ENCODE measurements around the gene DHRS1.
"Not testable (repeated sequence)": the region's sequence is repeated elsewhere in the genome, so short reads cannot be mapped to it uniquely, and the experiment has no call there.

Gene DHRS1

DNA sequence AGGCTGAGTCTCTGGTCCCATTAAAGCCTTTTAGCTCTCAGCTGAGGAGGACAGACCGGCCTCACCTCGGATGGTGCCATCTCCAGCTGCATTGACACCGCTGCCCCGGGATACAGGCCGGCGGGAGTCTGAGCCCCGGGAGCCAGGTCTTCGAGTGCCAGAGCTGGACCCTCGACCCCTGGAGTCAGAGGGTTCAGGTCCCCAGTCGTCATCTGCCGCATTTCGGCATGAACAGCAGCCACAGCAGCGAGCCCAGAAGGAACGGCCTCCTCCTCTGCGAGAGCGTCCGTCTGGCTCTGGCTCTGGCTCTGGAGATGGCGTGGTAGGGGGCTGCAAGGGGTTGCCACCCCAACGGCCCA lies 37.6 kb downstream of the DHRS1 start:
- DNase-seq, result no peak

DNA sequence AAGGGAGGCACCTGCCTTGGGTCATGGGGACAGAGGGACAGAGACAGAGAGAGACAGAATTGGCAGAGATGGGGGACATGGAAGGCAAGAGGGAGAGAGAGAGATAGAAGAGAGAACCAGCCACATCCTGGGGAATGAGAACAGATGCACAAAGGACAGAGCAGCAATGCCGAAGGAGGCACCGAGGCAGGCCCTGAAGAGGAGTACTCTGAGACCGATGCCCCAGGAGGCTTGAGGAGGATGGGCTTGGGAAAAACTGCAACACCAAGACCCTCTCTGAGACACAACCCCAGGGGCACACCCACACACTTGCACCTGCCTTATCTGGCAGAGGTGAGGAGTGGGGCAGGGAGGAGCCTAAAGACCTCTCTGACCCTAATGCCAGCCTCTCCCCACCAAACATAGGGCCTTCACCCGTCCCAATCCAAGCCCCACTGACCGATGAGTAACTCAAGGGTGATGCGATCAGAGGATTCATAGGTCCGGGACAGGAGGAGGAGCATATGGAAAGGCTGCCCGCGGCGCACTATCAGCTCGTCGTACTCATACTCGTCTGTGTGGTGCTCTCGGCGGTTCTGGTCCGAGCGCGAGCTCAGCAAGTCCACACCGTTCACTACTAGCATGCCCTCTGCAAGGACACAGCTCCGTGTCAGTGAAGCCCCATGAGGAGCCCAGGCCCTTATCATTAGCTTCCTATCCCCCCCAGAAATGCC lies 38.2 kb downstream of the DHRS1 start:
- no peak for DNase-seq

DNA sequence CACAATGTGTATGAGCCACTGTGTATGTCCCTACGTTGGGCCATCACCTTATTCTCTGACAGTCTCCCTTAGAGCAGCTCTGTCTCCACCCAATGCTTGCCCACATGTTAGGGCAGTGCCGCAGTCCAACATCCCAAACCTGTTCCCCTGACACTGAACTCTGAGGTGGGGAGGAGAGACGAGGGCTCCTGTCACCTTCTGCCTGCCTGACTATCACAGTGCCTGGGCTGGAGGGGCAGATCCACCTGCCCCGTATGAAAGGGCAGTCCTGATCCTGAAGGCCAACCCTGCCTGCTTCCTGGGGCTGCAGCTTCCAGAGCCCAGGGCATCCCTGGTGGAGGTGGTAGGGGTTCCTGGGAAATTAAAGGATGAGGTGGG lies 38.8 kb downstream of the DHRS1 start:
- no peak for DNase-seq

DNA sequence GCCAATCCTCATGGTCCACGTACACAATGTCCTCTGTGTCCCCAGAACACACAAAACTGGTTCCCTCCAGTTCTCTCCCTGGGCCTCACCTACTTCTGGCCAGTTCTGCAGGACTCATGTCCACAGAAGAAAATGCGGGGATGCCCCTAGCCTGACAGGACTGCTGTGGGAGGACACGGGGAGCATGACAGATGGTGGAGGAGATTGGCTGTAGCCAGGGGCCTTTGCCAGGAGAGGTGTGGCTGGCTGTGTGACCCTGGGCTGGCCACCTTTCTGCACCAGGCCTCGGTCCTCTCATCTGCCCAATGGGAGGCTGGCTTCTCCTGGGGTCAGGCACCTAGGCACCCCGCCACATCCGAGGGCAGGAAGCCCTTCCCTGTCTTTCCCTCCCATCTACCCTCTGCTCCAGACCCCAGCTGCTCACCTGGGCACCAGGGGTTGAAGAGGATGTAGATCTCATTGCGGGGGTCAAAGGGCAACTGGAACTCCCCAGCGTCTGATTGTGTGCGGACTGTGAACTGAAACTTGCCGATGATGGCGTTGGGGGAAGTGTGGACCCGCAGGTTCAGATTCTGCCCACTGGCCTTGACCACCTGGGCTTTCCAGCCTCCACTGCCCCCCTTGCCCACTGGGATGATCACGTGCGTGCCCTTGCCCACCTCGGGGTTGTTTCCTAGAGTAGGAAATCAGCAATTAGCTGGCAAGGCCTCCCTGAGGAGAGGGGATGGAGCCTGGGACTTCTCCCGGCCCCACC lies 39.4 kb downstream of the DHRS1 start:
- DNase-seq, result no peak

DNA sequence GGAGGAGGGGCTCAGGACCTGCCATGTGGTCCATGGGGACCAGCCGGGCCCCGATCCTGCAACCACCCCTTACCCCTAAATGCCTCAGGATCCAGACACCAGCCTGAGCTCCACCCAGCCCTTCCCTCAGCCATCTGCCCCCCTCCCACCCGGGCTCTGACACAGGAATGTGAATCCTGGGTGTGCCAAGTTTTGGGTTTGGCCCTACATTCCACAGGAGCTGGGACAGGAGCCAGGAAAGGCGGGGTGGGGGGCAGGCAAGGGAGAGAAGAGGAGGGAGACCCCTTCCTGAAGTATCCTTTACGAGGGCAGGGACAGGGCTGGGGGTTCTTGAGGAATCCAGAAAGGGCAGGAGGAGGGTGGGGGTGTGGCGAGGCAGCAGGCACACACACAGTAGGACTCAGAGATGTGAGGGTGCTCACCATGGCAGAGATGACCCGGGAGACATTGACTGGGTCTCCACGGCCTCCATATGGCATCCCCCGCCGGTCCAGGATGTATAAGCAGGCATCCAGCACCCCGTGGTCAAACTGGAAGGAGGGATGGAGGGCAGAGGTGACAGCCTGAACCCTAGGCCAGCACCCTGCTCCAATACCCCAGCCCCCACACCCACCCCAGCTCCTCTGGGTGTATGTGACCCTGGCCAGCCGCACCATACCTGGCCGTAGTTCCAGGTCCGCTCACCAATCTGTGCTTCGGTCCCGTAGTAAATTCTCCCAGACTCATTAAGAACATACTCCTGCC lies 40.1 kb downstream of the DHRS1 start:
- no peak for DNase-seq

DNA sequence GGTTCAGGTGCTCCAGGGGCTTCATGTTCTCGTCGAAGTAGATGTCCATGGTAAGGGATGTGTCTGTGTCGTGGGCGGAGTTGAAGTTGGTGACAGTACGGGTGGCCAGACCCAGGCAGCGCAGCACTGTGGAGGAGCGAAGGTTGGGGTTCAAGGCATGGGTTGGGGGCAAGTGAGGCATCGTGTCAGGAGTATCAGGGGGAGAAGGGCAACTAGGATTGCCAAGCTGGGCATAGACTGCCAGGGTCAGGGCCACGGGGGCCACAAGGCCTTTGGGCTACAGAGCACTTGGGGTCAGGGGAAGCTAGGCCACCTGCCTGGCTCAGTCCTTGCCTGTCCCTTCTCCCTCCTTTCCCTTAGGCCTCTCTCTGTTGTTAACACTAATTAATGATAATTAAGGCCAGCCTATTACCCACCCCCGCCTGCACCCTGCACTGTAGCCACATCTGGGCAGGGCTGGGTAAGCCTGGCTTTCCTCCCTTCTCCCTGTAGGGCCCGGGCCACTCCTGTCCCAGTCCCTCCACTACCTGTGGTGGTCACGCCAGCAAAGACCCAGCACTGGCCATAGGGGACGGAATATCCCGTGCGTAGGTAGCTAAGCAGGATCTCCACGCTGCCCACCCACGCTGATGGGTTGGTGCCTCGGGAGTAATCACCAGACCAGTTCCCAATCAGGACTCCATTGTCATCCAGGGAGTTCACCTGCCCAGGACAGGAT lies 40.9 kb downstream of the DHRS1 start:
- no peak for DNase-seq

DNA sequence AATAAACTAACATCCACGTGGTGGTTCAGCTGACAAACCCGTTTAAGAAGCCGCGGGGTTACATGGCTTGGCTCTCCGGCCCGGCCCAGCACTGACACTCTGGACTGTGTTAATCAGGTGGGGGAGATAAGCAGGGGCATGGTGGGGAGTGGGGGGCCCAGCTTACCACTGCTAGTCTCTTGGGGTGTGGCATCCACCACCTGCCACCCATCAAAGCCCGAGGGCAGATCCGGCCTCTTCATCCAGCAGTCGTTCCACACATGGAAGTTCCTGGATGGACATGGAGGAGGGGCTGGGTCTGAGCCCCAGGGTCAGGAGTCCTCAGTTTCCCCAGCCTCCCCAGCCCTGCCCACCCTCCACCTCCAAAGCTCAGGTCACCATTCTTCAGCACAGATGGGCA lies 41.5 kb downstream of the DHRS1 start:
- no peak for DNase-seq

DNA sequence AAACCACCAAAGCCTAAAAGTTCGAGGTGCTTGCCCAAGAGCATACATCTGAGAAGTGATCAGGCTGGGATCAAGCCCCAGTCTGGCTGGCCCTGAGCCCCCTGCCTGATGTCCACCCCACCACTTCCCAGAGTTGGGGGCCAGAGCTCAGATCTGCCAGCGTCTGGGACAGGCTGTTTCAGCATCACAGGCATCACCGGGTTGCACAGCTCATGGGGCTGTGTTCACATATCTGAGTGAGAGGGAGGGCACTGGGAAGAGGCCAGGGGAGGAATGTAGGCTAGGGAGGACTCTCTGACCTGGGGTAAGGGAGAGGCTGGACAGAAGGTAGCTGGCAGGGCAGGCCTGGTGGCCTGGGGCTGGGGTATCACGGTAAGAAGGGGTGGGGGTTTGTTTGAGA lies 42.6 kb downstream of the DHRS1 start:
- no peak for DNase-seq

DNA sequence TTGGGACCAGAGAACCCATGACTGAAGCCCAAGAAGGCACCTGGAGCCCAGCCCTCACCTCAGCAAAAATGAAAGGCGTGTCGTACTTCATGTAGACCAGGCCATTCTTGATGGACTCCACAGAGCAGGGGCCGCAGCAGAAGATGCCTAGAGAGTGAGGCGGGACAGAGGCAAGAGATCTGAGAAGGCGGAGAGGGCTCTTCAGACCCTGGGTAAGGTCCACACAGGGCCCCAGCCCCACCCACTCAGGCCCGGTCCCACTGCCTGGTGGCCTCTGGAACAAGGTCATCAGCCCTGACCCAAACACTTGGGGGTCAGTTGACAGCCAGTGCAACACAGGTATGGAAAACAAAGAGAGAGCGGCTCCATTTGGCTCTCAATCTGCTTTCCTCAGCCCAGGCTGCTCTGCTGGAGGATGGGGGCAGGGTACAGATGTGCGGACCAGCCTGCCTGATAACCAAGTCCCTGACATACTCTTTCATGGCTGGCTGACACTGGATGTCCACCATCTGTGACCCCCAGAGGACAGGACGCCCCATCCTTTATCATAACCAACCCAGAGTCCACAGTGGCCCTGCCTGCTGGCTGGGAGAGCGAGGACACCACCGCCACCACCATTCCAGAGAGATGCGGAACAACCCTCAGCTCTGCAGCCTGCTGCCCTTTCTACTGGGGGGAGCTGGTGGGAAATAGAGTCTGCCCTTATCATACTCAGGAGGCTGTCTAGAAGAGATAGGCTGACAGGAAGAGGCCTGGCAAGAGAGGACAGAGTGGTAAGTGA lies 43.5 kb downstream of the DHRS1 start:
- DNase-seq, result no peak

DNA sequence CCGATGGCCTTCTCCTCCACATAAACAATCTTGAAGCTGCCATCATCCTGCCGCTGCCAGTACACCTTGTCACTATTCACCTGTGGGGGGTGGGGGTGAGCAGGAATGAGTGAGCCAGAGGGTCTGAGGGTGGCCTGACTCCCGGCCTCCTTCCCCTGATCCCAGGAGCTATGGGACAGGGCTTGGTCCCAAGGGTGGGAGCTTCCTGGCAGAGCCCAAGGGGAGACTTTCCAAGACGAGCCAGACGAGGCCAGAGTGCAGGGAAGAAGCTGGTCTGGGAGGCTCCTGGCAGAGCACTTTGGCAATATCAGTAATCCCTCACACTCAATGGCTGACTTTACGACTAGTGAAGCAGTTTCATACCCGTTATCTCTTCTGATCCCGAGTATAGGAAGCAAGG lies 44.1 kb downstream of the DHRS1 start:
- no peak for DNase-seq

DNA sequence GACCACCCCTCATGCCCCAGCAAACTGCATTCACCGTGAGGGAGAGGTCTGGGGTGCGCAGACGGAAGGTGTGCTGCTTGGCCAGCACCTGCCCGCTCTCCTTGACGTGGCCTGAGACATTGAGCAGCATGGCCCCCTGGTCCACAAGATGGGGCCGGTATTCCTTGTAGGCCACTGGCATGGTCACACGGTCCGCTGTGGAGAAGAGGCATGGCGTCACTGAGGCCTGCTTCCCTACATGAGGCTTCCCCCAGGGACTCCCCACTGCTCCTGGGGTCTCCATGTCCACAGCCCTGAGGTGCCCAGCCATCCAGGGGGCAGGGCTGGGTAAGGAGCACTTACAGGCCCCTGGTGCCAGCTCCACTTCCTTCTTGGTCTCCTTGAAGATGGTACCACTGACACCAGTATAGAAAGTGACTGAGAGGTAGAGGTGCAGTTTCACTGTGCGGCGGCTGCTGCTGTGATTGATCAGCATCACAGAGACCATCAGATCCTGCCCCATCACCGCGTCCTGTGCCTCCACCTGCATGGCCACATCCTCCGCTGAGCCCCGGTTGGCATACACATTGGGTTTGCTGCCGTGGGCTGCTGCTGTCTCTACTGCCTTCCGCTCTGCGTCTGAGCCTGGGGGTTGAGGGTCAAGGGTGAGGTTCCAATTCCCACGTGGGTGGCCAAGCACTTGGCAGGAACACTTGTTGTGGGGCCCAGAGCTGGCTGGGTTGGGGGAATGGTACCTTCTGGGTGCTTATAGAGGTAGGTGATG lies 44.8 kb downstream of the DHRS1 start:
- DNase-seq, result no peak

DNA sequence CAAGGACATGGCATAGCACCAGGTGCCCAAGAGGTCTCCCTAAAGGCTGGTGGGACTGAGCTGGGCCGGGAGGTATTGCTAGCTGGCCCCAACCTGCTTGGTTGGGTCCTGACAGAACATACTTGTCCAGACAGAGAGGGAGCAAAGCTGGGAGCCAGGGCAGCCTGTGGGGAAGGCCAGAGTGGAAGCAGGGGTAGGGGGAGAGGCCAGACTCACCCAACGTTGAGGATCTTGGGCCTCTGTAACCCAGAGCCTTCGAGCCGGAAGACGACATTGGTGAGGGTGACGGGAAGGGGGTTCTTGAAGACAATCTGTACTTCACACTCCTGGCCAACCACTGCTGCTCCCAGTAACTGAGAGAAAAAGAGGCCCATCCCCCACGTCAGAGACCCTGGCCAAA lies 45.6 kb downstream of the DHRS1 start:
- DNase-seq, result no peak

DNA sequence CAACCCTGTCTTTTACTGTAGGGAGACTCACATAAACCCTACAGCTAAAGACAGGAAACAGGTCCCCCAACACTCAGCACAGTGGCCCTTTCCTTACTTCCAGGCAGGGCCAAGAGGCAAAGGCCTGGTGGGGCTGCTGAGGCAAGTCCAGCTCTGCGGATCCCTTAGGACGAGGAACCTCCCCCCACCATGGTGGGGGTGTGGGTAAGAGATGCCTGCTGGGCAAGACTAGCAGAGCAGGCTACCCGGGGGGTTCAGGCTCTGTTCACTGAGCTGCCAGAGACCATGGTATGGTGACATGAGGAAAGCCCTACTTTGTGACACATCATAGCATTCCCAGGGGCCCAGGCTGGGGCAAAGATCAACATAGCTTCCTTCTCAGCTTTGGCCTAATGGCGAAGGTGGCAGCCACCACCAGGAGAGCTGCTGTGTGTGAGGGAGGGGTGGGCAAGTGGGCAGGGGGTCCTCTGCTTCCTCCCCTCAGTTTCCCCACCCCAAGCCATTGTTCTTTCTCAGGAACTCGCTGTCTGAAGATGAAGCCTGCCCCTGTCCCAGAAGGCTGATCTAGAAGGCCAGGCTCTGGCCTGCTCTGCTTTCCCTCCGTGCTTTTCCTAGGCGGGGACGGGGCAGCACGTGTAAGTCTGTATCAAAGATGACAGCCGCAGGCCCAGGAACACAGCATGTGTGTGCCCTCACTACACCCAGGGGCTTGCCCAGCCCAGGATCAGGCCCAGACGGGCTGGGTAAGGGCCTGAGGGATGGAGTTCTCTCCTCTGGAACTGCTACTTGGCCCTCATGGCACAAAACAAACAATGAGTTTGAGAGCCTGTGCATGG lies 47.1 kb downstream of the DHRS1 start:
- no peak for DNase-seq

DNA sequence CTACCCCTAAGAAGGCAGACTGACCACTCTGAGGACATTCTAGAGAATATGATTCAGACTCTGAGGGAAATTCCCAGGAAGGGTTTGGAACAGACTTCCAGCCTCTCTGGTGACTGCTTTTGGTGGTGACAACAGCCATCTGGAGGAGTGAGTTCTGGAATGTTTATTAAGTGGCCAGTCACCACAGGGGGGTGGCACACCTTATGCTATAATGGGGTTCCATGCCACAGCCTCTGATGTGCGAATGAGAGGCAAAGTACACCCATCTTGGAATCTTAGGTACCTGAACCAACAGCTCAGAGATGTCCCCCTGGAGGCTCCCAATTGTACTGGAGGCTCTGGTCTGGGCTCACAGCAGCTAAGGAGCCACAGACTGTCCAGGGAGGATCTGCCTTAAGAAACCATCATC lies 47.7 kb downstream of the DHRS1 start:
- no peak for DNase-seq

DNA sequence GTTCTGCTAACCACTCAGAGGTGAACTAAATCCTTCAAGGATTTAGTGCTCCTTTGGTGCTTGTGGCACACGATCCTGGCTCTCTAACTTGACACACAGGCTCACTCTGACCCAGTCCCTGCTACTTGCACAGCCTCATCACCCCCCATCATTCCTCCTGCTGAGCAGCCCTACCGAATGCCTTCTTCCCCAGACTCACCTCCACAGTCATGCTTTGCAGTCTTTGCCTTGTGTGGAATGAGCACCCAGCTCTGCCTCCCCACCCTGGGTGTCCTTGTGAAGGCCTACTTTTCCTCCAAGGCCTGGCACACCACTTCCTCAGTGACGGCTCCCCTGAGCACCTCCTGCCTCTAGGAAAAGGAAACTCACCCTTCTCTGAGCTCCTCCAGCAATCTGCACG lies 49.2 kb downstream of the DHRS1 start:
- no peak for DNase-seq

DNA sequence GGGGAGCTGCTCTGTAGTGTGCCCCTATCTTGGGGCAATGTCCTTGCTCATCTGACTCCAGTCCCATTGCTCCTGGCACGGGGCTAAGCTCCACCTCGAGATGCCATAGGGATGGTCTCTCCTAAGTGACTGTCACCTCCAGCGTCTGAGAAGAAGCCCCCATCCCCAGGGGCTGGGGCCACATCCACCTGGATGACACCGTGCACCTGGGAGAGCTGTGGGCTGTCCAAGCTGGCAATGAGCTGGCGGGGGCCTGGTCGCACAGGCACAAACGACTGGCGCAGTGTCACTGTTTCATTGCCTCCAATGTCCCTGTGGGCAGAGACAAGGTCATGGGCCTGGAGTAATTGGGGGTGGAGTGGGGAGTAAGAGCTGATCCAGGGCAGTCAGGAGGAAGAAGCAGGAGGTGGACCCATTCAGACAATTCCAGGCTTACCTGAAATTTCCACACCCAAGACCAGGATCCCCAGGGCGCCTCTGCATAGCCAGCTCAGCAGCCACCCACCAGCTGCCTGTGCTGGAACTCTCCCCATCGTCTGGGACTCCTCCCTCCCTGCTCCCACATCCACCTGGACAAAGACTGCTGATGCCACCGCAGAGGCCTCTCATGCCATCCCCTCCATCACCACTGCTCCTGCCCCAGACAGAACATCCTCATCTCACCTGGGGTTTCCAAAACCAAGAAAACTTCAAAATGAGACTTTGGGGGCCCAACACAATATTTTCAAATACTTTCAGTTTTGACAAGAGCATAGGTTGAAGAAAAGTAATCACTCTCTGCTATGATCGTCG lies 50.2 kb downstream of the DHRS1 start:
- no peak for DNase-seq

DNA sequence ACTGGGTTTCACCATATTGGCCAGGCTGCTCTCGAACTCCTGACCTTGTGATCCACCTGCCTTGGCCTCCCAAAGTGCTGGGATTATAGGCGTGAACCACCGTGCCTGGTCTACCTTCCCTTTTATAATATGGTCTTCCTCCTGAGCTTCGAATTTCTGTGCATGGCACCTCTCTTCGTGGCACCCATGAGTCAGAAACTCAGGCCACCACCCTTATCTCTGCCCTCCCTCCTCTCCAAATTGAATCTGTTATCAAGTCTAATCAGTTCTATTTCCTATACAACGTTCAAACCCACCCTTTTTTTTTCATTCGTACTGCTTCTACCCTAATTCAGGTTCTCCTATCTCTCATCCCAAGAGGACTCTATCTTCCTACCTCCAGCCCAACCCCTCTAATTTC lies 52.2 kb downstream of the DHRS1 start:
- DNase-seq, result no peak

DNA sequence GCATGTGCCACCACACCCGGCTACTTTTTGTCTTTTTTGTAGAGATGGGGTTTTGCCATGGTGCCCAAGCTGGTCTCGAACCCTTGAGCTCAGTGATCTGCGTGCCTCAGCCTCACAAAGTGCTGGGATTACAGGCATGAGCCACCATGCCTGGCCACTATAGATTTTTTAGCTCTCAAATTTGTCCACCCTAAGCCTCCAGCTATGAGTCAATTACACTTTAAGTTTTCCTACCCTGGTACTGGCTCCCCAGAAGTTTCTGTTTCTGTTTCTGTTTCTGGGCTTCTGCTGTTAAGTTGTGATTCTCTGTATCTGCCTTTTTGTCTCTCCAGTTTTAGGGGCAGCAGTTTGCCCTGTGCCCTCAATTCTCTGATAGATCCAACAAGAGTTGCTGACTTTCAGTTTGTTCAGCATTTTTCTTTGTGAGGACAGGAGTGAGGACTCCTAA lies 52.8 kb downstream of the DHRS1 start:
- no peak for DNase-seq

DNA sequence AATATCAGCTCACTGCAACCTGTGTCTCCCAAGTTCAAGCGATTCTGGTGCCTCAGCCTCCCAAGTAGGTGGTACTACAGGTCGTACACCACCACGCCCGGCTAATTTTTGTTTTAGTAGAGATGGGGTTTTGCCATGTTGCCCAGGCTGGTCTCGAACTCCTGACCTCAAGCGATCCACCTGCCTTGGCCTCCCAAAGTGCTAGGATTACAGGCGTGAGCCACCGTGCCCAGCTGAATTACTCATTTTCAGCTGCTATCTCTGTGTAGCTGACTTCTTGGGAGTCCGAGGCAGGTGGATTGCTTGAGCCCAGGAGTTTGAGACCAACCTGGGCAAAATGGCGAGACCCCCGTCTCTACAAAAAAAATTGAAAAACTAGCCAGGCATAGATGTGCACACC lies 54.2 kb downstream of the DHRS1 start:
- not testable (repeated sequence) for DNase-seq

DNA sequence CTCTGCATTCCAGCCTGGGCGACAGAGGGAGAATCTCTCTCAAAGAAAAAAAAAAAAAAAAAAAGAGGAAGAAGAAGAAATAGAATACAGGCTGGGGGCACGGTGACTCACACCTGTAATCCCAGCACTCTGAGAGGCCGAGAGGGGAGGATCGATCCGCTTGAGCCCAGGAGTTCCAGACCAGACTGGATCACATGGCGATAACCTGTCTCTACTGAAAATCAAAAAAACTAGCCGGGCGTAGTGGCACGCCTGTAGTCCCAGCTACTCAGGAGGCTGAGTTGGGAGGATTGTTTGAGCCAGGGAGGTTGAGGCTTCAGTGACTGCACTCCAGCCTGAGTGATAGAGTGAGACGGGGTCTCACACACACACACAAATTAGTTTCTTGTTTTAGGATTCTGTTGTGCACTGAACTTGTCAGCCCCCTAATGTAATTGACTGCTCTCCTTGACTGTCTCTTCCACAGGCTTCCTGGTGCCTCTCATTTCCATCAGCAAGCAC lies 56.2 kb downstream of the DHRS1 start:
- DNase-seq, result peak in 1 of 2 experiments; percentile 17

Measured in NCI-H526 (cell line).